Mucosa of rectum (tissue), 2 donors: ENCODE measurements around the gene MRPL53.
"Not testable (repeated sequence)": the region's sequence is repeated elsewhere in the genome, so short reads cannot be mapped to it uniquely, and the experiment has no call there.

Experiments used
- H3K27ac ChIP-seq, 2 donors: one replicate each; pipeline ENCODE4 v1.7.0; 2013; ENCODE audit warnings: inconsistent platforms in 2 of 2, low read depth in 2 of 2, low read length in 2 of 2
- H3K27me3 ChIP-seq, 2 donors: one replicate each; pipeline ENCODE4 v1.7.0; 2013; ENCODE audit warnings: low read length in 2 of 2; ENCODE audit not compliant: control insufficient read depth in 2 of 2, insufficient read depth in 2 of 2
- H3K36me3 ChIP-seq, 2 donors: one replicate each; pipeline ENCODE4 v1.7.0; 2013; ENCODE audit warnings: low read length in 2 of 2; ENCODE audit not compliant: control insufficient read depth in 2 of 2, insufficient read depth in 2 of 2
- H3K4me1 ChIP-seq, 2 donors: one replicate each; pipeline ENCODE4 v1.7.0; 2013; ENCODE audit warnings: low read length in 2 of 2, mild to moderate bottlenecking in 1 of 2; ENCODE audit not compliant: control insufficient read depth in 2 of 2, insufficient read depth in 2 of 2
- H3K4me3 ChIP-seq, 2 donors: one replicate each; pipeline ENCODE4 v1.7.0; 2013; ENCODE audit warnings: low read length in 2 of 2
- H3K9ac ChIP-seq, 2 donors: one replicate each; pipeline ENCODE4 v1.7.0; 2013; ENCODE audit warnings: low read length in 2 of 2, low read depth in 1 of 2, mild to moderate bottlenecking in 1 of 2
- H3K9me3 ChIP-seq, 2 donors: one replicate each; pipeline ENCODE4 v1.7.0; 2013; ENCODE audit warnings: low read length in 2 of 2; ENCODE audit not compliant: control insufficient read depth in 2 of 2
- donor health status: healthy.
- donor health status: Normal muscosa, but diverticular disease.

Gene MRPL53

DNA sequence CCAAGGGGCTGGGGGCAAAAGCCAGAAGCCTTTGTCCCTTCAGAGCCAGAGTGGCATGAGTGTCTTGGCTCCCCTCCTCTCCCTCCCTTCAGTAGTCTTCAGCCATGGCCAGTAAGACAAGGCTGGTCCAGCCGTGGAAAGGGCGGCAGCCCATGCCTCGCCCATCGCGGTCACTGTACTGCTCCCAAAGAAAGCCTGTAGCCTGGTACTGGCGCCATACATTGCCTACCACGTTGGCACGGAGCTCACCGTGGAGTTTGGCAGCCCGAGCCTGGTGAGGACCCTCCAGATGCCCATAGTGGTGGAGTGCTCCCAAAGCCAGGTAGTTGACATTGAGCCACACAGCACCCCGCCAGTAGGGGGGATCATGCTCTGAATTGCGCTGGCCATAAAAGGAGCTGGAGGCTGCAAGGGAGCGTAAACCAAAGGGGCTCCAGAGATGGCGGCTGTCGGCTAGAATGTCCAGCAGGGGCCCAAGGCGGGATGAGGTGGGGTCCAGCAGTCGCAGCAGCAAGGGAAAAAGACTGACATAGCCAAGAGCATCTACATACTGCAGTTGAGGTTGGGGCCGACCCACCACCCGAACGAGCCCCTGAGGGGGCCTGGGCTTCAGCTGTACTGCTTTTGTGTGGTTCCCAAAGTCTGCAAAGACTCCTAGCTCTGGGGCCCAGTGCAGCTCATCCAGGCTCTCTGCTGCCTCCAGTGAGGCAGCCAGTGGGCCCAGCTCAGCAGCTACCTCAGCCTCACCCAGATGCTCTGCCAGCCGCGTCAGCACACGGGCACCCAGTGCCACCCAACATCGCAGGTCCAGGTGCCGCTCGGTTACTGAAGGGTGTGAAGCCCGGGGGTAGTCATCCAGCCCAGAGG is 11.1 kb downstream of the MRPL53 start:
- Histone ChIP-seq H3K4me3 (no peak overlapping the region), H3K9me3 (no peaks in the 10 kb centered on the region), H3K9ac (no peak overlapping the region), H3K36me3 (peaks cover 8 to 16% of the 10 kb centered on the region in 2 donors), H3K27ac (no peak overlapping the region), H3K4me1 (peaks cover 22 to 28% of the 10 kb centered on the region in 2 donors), H3K27me3 (no peaks in the 10 kb centered on the region)

DNA sequence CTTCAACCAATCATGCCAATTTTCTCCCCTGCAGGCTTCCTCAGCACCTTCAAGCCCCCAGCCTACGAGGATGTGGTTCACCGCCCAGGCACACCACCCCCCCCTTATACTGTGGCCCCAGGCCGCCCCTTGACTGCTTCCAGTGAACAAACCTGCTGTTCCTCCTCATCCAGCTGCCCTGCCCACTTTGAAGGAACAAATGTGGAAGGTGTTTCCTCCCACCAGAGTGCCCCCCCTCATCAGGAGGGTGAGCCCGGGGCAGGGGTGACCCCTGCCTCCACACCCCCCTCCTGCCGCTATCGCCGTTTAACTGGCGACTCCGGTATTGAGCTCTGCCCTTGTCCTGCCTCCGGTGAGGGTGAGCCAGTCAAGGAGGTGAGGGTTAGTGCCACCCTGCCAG is 12.3 kb downstream of the MRPL53 start:
- H3K4me3 ChIP-seq, H3K9ac ChIP-seq, H3K27ac ChIP-seq, H3K27me3 ChIP-seq, H3K9me3 ChIP-seq: not testable (repeated sequence)
- H3K36me3 ChIP-seq: peaks cover 8 to 20% of the 10 kb centered on the region in 2 donors
- peaks cover 30 to 34% of the 10 kb centered on the region in 2 donors for H3K4me1 ChIP-seq

DNA sequence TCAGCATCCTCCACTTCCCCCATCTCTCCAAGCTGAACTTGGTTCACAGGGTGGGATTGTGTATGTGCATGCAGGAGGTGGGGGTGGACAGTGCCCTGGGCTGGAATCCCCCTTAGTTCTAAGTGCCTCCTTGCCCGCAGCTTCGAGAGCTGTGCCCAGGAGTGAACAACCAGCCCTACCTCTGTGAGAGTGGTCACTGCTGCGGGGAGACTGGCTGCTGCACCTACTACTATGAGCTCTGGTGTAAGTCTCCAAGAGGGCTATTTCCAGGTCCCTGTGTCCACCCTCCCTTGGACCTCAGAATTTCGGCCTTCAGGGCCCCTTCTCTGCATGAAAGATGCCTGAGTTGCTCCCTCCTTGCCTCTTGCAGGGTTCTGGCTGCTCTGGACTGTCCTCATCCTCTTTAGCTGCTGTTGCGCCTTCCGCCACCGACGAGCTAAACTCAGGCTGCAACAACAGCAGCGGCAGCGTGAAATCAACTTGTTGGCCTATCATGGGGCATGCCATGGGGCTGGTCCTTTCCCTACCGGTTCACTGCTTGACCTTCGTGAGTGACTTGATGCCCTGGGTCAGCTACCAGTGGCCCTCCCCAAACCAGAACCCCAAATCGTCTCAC is 12.9 kb downstream of the MRPL53 start:
- not testable (repeated sequence) for H3K27me3 ChIP-seq, H3K9me3 ChIP-seq, H3K27ac ChIP-seq
- Histone ChIP-seq H3K36me3 (peaks cover 8 to 20% of the 10 kb centered on the region in 2 donors), H3K4me1 (peaks cover 32 to 33% of the 10 kb centered on the region in 2 donors), H3K9ac (peak overlapping the region in 1 of 2 donors; percentile 41), H3K4me3 (peak overlapping the region in 1 of 2 donors; percentile 91)

DNA sequence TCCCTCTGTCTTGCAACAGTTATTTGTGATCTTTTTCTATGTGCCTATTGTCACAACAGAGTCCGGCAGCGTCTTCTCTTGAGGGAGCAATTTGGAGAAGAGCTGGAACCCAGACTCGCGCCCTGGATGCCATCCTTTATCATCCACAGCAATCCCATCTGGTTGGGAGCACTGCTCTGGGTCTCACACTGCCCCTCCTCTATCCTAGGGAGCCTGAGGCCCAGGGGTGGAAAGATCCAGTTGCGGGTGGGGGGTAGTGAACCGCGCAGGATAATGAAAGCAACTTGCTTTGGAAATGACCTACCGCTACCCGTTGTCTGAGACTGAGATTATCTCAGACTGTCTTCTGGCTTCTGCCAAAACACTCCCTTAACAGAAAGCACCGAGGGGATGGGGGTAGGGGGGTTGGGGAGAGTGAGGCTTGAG is 13.5 kb downstream of the MRPL53 start:
- Histone ChIP-seq H3K27me3 (no peaks in the 10 kb centered on the region), H3K4me3 (peak overlapping the region; percentile 82 to 91), H3K9me3 (no peaks in the 10 kb centered on the region), H3K36me3 (peaks cover 8 to 20% of the 10 kb centered on the region in 2 donors), H3K9ac (peak overlapping the region; percentile 58 to 64), H3K4me1 (peaks cover 25 to 28% of the 10 kb centered on the region in 2 donors), H3K27ac (peak overlapping the region; percentile 60 to 65)

DNA sequence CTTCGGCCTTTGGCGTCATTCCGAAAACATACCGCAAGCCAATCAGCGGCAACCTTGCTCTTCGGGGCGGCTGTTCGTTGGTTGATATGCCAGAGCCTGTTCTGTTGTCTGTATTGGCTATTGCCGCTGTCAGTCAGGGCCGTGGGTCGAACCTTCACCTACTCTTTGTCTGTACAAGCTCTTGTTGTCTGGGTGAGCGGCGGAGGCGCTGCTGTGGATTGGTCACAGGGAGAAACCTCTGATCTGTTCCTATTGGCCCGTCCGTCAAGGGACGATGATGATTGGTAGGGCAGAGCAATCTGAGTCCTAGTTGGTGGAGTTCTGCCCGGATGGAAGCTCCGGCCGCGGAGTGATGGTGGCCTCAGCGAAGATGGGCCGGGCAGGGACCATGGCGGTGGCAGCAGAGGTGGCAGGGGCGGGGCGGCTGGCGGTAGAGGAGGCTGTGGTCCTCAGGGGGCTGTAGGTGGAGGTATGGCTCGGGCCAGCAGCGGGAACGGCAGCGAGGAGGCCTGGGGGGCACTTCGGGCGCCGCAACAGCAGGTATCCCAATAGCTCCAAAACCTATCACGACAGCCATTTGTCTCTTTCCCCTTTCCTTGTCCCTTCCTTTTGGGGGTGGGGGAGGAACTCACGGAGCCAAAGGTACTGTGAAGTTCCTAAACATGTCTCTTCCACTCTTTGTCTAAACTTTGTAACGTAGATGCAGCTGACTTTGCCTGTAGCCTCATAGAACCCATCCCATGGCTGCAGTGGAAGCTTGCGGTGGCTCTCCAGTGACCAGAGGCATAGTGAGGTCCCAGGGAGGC is 14.1 kb downstream of the MRPL53 start, which contains the start of gene WBP1:
Gene WBP1 (plus strand): TSS at position 307 of the 806 bp plus-strand sequence. CDS start 165 bp downstream, at position 472.
- peak within 1 kb of the TSS; percentile 82 to 91 for H3K4me3 ChIP-seq
- H3K36me3 ChIP-seq: peaks cover 8 to 20% of the 10 kb centered on the region in 2 donors
- peaks cover 25 to 26% of the 10 kb centered on the region in 2 donors for H3K4me1 ChIP-seq
- H3K27ac ChIP-seq: peak within 1 kb of the TSS; percentile 94 to 100
- peak within 1 kb of the TSS; percentile 86 to 95 for H3K9ac ChIP-seq
- no peaks in the 10 kb centered on the region for H3K27me3 ChIP-seq
- no peaks in the 10 kb centered on the region for H3K9me3 ChIP-seq

DNA sequence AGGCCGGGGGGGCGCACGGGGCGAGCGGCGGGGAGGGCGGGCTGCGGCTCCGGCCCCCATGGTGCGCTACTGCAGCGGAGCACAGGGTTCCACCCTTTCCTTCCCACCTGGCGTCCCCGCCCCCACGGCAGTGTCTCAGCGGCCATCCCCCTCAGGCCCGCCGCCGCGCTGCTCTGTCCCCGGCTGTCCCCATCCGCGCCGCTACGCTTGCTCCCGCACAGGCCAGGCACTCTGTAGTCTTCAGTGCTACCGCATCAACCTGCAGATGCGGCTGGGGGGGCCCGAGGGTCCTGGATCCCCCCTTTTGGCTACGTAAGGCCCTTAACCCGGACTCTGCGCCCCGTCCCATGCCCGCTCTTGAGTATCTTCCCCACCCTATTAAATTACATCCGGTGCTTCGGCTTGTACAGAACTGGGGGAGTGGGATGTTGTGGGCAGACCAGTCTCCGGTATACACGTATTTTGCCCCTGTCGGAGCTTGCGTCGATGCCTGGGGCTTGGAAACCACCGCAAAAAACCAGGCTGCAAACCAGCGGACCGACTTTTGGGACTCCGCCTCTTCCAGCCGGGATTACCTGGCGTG is 14.8 kb downstream of the MRPL53 start:
- peak overlapping the region; percentile 94 to 100 for H3K27ac ChIP-seq
- peak overlapping the region; percentile 86 to 95 for H3K9ac ChIP-seq
- peaks cover 25 to 26% of the 10 kb centered on the region in 2 donors for H3K4me1 ChIP-seq
- peaks cover 8 to 16% of the 10 kb centered on the region in 2 donors for H3K36me3 ChIP-seq
- H3K4me3 ChIP-seq: peak overlapping the region; percentile 82 to 91
- H3K9me3 ChIP-seq: no peaks in the 10 kb centered on the region
- H3K27me3 ChIP-seq: no peaks in the 10 kb centered on the region

DNA sequence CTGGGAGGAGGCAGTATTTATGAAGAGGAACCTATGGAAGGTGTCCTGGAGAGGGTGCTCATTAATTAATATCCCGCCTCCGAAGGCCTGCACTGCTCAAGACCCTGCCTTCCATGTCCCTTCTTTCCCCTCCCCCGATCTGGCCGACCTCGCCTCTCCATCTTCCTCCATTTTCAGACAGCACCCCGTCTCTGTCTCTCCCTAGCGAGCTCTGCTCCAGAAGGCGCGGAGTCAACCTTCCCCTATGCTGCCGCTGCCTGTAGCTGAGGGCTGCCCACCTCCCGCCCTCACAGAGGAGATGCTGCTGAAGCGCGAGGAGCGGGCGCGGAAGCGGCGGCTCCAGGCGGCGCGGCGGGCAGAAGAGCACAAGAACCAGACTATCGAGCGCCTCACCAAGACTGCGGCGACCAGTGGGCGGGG is 15.3 kb downstream of the MRPL53 start:
- Histone ChIP-seq H3K4me3 (peak overlapping the region; percentile 82 to 91), H3K36me3 (peaks cover 8 to 11% of the 10 kb centered on the region in 2 donors), H3K9me3 (no peaks in the 10 kb centered on the region), H3K4me1 (peaks cover 25 to 26% of the 10 kb centered on the region in 2 donors), H3K27me3 (no peaks in the 10 kb centered on the region), H3K27ac (peak overlapping the region; percentile 94 to 100), H3K9ac (peak overlapping the region; percentile 71 to 77)

DNA sequence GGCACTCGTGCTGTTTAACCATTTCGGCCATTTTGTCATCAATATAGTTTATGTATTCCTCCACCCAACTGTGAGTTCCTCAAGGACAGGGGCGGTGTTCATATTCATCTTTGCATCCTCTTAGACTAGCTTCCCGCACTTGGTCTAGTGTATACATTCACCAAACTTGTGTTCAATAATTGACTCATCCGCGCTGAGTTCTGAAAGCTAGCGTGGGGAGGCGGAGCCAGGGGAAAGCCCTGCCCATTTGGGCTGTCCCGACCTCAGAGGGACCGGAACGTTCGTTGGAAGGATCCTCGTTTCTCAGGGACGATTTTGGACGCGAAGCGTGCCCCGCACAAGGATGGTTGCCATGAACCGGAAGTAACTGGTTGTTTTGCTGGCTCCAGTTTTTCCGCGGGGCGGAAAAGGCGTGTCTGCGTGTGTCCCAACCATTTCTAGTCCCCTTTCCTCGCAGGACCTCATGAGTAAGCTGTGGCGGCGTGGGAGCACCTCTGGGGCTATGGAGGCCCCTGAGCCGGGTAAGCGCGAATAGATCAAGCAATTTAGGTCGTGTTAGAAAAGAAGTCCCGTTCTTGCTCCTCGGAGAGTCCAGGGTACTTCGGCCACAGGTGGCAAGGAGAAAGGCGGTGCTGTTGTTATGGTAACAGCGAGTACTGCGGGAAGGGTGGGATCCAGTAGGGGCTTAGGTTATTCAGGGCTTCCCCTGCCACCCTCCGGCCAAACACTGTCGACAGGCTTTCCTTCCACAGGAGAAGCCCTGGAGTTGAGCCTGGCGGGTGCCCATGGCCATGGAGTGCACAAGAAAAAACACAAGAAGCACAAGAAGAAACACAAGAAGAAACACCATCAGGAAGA is 17.6 kb downstream of the MRPL53 start, which contains the start of gene INO80B:
Gene INO80B (plus strand): TSS at position 434 of the 858 bp plus-strand sequence. CDS start 30 bp downstream, at position 464.
- Histone ChIP-seq H3K9ac (peak within 1 kb of the TSS; percentile 79 to 80), H3K36me3 (peaks cover 0 to 3% of the 10 kb centered on the region in 2 donors), H3K27me3 (no peaks in the 10 kb centered on the region), H3K4me1 (peaks cover 25 to 26% of the 10 kb centered on the region in 2 donors), H3K9me3 (no peaks in the 10 kb centered on the region), H3K4me3 (peak within 1 kb of the TSS; percentile 79 to 95), H3K27ac (peak within 1 kb of the TSS in 1 of 2 donors; percentile 63)
